ES-I3 (cell line): ENCODE data around the gene KARS1.

Experiments
- H3K36me3 ChIP-seq: 2 replicates; pipeline ENCODE4 v1.6.1; 2013; ENCODE audit warnings: mild to moderate bottlenecking, low read length, control low read depth, moderate library complexity; ENCODE audit not compliant: insufficient read depth
- H3K4me1 ChIP-seq: 2 replicates; pipeline ENCODE4 v1.6.1; 2013; ENCODE audit warnings: mild to moderate bottlenecking, control low read depth, low read length; ENCODE audit not compliant: insufficient read depth
- H3K9ac ChIP-seq: 2 replicates; pipeline ENCODE4 v1.6.1; 2013; ENCODE audit warnings: low read depth, mild to moderate bottlenecking, low read length, moderate library complexity
- H3K9me3 ChIP-seq: 2 replicates; pipeline ENCODE4 v1.6.1; 2013; ENCODE audit warnings: mild to moderate bottlenecking, low read length, moderate library complexity; ENCODE audit not compliant: control insufficient read depth, insufficient read depth

KARS1 gene

GRCh38 chr16:75644240-75645012 is 3.0 kb downstream of the KARS1 start:
- H3K9ac ChIP-seq = no peak overlapping the region
- peaks cover 21% of the 10 kb centered on the region for H3K36me3 ChIP-seq
- H3K4me1 ChIP-seq = peaks cover 5% of the 10 kb centered on the region; the same call in 1 of the 2 replicates
- H3K9me3 ChIP-seq = no peaks in the 10 kb centered on the region; the same call in 1 of the 2 replicates

GRCh38 chr16:75640598-75640997 is 6.9 kb downstream of the KARS1 start:
- no peak overlapping the region for H3K9ac ChIP-seq
- H3K36me3 ChIP-seq = peaks cover 34% of the 10 kb centered on the region
- peaks cover 5% of the 10 kb centered on the region; the same call in 1 of the 2 replicates for H3K4me1 ChIP-seq
- no peaks in the 10 kb centered on the region for H3K9me3 ChIP-seq

DNA sequence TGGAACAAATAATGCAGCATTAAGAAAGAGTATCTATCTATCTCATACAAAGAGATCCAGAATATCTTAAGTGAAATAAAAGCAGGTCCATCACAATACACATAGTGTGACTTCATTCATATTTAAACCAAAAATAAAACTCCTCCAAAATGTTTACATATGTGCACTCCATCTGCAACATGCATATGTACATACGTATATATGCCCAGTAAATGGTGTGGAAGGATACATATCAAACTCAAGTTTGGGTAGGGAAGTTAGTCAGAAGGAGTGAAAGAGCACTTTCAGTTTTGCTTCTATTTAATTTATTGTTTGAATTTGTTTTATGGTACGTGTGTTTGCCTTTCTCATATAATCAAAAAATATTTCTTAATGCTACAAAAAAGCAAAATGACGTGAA is 12.4 kb downstream of the KARS1 start:
- Histone ChIP-seq H3K36me3 (peaks cover 50% of the 10 kb centered on the region), H3K9ac (no peak overlapping the region), H3K4me1 (no peaks in the 10 kb centered on the region)

DNA sequence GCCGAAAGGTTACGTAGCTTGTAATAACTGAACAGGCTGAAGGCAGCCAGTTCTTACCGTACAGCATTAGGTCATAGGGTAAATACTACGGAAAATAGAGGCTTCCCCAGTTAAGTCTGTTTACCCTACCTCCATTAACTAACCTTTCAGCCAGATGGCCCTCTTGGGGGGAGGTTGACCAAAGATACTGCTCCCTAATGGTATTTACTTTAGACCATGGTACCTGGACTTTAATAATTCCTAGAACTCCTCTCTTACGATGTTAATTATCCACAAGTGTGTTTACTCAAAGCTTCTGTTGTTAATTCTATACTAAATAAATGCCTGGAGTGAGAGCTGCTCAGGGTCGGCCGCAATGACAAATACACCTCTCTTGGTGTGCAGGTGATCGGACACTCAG is 14.6 kb downstream of the KARS1 start:
- Histone ChIP-seq H3K4me1 (no peaks in the 10 kb centered on the region), H3K9me3 (no peaks in the 10 kb centered on the region), H3K9ac (no peak overlapping the region), H3K36me3 (peaks cover 69% of the 10 kb centered on the region)

More for the DNA sequence above, 12.4 kb downstream of the KARS1 start:
- H3K9me3 ChIP-seq = no peaks in the 10 kb centered on the region

GRCh38 chr16:75630052-75630451 is 17.4 kb downstream of the KARS1 start:
- no peaks in the 10 kb centered on the region for H3K4me1 ChIP-seq
- H3K9ac ChIP-seq = no peak overlapping the region
- no peaks in the 10 kb centered on the region for H3K9me3 ChIP-seq
- H3K36me3 ChIP-seq = peaks cover 60% of the 10 kb centered on the region

DNA sequence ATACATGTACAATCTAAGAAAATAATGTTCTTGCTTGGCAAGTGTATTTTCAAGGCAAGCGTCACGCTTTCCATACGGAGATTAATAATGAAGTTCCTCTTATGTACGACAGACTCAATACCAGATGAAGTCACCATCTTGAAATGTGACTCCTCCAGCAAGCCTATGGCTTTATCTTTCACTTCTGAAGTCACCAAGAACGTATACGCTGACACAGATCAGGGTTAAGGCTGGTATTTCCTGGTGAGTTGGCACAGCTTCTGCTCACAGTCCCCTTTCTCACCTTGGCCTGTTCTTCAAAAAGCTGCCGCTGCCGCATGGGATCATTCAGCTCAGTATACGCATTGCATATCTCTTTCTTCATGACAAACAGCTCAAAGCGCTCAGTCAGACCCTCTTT is 18.3 kb downstream of the KARS1 start:
- Histone ChIP-seq H3K36me3 (peaks cover 57% of the 10 kb centered on the region), H3K9ac (no peak overlapping the region), H3K4me1 (no peaks in the 10 kb centered on the region), H3K9me3 (no peaks in the 10 kb centered on the region)

GRCh38 chr16:75628351-75628750 is 19.1 kb downstream of the KARS1 start:
- no peaks in the 10 kb centered on the region for H3K4me1 ChIP-seq
- no peaks in the 10 kb centered on the region for H3K9me3 ChIP-seq
- H3K36me3 ChIP-seq = peaks cover 51% of the 10 kb centered on the region
- no peak overlapping the region for H3K9ac ChIP-seq

DNA sequence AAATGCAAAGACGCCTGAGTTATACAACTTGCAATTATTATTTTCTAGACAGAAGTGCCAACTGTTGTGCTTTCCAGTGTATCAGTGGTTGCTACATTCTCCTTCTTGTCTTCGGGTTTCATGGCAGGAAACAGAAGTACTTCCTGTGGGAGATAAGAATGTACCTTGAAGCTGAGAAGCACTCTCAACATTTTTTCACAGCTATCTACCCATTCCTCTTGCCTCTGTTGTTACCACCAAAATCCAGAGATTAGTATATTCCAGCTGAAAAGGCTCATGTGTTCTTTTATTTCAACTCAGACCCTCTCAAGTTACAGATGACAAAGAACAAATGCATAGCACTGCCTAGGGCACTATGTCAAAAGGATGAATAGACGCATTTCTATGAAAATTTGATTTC is 19.6 kb downstream of the KARS1 start:
- peaks cover 46% of the 10 kb centered on the region for H3K36me3 ChIP-seq

GRCh38 chr16:75626806-75627205 is 20.7 kb downstream of the KARS1 start:
- H3K36me3 ChIP-seq = peaks cover 43% of the 10 kb centered on the region
- no peak overlapping the region for H3K9ac ChIP-seq
- no peaks in the 10 kb centered on the region for H3K9me3 ChIP-seq
- H3K4me1 ChIP-seq = no peaks in the 10 kb centered on the region

More for the DNA sequence above, 19.6 kb downstream of the KARS1 start:
- H3K4me1 ChIP-seq = no peaks in the 10 kb centered on the region
- no peak overlapping the region for H3K9ac ChIP-seq
- H3K9me3 ChIP-seq = no peaks in the 10 kb centered on the region

DNA sequence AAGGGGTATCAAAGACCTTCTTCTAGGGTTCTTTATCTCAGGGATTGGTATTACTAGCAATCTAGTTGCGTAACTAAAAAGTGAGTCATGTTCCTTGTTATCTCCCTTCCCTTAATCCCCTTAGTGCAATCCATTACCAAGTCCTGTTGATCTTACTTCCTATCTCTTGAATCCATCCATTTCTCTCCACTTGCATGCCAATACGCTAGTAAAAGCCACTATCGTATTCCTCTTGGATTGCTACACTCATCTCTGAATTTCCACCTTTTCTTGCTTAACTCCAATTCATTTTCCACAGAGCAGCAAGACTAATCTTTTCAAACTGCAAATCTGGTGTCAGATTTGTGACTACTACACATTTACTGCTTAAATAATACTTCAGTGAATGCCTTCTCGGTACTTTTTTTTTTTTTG is 22.5 kb downstream of the KARS1 start:
- Histone ChIP-seq H3K9me3 (no peaks in the 10 kb centered on the region), H3K36me3 (peaks cover 30% of the 10 kb centered on the region), H3K4me1 (no peaks in the 10 kb centered on the region), H3K9ac (no peak overlapping the region)

- H3K9me3 ChIP-seq = no peaks in the 10 kb centered on the region
- no peaks in the 10 kb centered on the region for H3K4me1 ChIP-seq
- H3K36me3 ChIP-seq = peaks cover 18% of the 10 kb centered on the region
- peak within 1 kb of the TSS; percentile 73 for H3K9ac ChIP-seq
Observed at GRCh38 chr16:75622761-75623605, 24.5 kb downstream of the KARS1 start, which contains the start of gene ADAT1. ADAT1 (minus strand) TSS chr16:75623281; CDS start chr16:75620799, 2,482 bp downstream.

- Histone ChIP-seq H3K9me3 (no peaks in the 10 kb centered on the region), H3K4me1 (no peaks in the 10 kb centered on the region), H3K36me3 (peaks cover 20% of the 10 kb centered on the region), H3K9ac (no peak overlapping the region)
Observed at GRCh38 chr16:75621170-75621477, 26.3 kb downstream of the KARS1 start.

GRCh38 chr16:75620326-75621169 is 26.9 kb downstream of the KARS1 start:
- H3K36me3 ChIP-seq = peaks cover 19% of the 10 kb centered on the region
- H3K9ac ChIP-seq = no peak overlapping the region
- no peaks in the 10 kb centered on the region for H3K4me1 ChIP-seq
- no peaks in the 10 kb centered on the region for H3K9me3 ChIP-seq

DNA sequence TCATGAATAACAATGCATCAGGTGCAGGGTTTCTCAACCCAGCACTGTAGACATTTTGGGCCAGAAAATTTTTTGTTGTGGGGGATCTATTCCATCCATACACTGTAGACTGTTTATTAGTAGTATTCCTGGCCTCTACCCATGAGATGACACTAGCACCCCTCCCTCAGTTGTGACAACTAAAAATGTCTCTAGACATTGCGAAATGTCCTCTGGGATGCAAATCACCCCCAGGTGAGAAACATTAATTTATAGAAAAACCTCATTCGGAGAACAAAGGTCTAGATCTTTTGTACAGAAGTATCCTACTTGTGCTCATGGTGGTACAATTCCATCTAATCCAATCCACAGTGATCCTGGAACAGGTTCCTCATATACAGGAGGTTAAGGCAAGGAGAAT is 28.7 kb downstream of the KARS1 start:
- H3K36me3 ChIP-seq = peaks cover 28% of the 10 kb centered on the region
- H3K4me1 ChIP-seq = no peaks in the 10 kb centered on the region
- no peak overlapping the region for H3K9ac ChIP-seq
- no peaks in the 10 kb centered on the region for H3K9me3 ChIP-seq
